NCI-H2029 treated with DMSO at 0.1 percent for 48 hours (cell line): ENCODE data around the gene NDC1.
"Not testable (repeated sequence)": the region's sequence is repeated elsewhere in the genome, so short reads cannot be mapped to it uniquely, and the experiment has no call there.

ENCODE experiments used
- DNase-seq: peaks from one replicate; lab custom pipeline; 2025; lab: John Stamatoyannopoulos, UW

NDC1 gene, protein sequence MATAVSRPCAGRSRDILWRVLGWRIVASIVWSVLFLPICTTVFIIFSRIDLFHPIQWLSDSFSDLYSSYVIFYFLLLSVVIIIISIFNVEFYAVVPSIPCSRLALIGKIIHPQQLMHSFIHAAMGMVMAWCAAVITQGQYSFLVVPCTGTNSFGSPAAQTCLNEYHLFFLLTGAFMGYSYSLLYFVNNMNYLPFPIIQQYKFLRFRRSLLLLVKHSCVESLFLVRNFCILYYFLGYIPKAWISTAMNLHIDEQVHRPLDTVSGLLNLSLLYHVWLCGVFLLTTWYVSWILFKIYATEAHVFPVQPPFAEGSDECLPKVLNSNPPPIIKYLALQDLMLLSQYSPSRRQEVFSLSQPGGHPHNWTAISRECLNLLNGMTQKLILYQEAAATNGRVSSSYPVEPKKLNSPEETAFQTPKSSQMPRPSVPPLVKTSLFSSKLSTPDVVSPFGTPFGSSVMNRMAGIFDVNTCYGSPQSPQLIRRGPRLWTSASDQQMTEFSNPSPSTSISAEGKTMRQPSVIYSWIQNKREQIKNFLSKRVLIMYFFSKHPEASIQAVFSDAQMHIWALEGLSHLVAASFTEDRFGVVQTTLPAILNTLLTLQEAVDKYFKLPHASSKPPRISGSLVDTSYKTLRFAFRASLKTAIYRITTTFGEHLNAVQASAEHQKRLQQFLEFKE

DNA sequence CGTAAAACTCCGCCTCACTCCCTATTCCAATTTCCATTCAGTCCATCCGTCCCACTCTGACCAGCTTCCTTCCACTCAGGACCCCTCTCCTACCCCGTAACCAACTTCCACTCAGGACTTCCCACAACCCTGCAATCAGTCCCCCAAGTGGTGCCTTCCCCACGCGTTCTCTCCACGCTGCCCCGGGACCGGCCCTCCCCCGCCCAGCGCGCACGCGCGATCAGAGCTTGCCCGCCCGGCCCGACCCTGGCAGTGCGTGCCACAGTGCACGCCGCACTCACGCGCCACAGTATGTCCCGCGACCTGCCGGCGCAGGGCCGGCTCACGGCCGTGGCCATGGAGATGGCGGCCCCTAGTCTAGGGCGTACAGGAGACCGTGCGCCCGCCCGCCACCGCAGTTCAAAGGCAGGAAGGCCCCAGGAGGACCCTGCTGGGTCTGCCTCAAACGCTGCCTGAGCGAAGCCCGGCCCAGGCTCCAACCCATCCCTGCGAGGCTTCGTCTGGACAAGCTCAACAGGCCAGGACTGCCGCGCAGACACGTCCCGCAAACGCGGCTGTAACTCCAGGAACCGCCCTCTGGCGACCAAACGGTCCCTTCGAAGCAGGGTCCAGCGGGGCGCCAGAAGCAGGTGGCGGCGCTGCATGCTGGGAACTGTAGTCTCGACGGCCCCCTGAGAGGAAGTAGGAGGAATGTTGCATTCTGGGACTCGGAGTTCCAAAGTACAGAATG lies at the start of gene NDC1:
Gene NDC1, minus strand, starts transcription at position 373 of the 730 bp plus-strand sequence. Its CDS starts 35 bp downstream, at position 338.
- DNase-seq = peak; percentile 99

GRCh38 chr1:53883600-53883999 lies 45.5 kb upstream of the NDC1 start:
- not testable (repeated sequence) for DNase-seq

GRCh38 chr1:53881853-53882252 lies 43.8 kb upstream of the NDC1 start:
- not testable (repeated sequence) for DNase-seq

DNA sequence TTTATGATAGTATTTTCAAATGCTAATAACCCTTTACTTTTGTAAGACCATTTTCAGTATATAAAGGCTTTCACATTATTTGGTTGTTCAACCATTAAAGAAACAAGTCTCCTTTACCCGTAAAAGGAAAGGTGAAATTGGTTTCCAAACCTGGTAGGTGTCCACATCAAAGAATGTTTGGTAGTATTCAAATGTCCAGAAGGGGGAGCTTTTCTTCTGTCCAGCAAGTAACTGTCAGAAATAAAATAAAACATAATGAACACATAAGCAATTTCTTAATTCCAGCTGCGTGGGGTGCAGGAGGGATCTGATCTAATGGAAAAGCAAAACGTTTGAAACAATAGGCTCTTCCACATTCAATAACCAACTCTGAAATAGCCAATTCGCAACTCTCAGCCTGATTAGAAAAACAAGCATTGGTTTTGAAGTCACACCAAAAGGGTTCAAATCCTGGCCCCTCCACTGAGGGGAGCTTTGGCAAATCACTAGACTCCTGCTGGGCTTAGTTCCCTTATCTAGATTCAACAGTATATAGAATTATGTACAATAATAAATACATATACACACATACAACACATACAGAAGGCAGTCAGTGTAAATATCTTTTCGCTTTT lies 40.5 kb upstream of the NDC1 start:
- DNase-seq = peak; percentile 76

- not testable (repeated sequence) for DNase-seq
Observed at GRCh38 chr1:53875150-53875549, 37.1 kb upstream of the NDC1 start.

- no peak for DNase-seq
Observed at GRCh38 chr1:53871773-53872484, 33.8 kb upstream of the NDC1 start.

- DNase-seq = no peak
Observed at GRCh38 chr1:53871221-53871620, 33.1 kb upstream of the NDC1 start.

- DNase-seq = no peak
Observed at GRCh38 chr1:53869454-53870117, 31.5 kb upstream of the NDC1 start.

DNA sequence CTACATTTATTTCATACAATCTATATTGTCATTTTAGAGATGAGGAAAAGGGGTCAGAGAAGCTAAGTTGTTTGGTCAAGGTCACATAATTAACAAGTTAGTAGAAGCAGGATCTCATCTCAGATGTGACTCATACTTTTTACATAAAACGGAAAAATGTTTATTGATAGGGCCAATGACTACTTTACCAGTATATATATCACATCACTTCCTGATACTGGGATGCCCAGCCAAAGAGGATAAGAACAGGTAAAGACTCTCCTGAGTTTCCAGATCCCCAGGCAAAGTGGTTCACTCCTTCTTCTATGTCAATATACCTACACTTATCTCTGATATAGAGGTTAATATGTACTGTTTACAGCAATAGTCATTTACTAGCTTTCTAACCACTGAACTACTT lies 30.5 kb upstream of the NDC1 start:
- DNase-seq = no peak

DNA sequence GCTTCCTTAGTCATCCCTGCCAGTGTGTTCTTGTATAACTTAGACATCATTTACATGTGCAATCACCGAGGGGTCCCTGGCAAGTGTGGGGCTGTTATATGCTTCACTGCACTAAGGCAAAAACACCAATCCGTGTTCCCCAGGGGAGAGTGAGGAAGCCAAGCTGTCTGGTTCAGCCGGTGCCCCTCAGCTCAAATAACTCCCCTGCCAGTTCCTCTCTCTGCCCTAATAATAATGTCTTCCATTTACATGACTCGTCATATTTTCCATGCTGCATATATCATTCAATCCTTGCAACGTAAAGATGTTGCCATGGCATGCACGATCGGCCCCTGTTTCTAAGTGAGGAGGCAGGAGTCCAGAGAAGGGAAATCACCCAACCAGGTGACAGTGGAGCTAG lies 24.4 kb upstream of the NDC1 start:
- no peak for DNase-seq

DNA sequence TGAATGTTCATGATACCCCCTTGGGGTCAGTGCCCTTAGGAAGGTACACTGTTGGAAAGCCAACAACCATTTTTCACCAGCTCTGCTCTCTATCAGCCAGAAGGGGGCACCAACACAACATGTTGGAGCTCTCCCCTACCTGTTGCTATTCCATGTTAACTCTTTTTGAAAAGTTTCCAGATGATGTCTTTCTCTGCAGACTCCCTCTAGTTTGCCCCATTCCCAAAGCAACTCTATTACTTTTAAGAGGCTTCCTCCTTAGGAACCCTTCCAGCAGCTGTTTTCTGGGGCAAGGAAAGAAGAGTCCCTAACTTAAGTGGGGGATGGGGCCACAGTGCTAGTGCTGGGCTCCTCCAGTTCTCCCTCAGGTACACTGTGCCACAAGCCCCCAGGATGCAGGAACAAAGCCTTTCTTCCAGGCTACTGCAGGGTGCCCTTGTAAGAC lies 22.9 kb upstream of the NDC1 start:
- DNase-seq = peak; percentile 70

- no peak for DNase-seq
Observed at GRCh38 chr1:53851571-53852285, 13.6 kb upstream of the NDC1 start.

DNA sequence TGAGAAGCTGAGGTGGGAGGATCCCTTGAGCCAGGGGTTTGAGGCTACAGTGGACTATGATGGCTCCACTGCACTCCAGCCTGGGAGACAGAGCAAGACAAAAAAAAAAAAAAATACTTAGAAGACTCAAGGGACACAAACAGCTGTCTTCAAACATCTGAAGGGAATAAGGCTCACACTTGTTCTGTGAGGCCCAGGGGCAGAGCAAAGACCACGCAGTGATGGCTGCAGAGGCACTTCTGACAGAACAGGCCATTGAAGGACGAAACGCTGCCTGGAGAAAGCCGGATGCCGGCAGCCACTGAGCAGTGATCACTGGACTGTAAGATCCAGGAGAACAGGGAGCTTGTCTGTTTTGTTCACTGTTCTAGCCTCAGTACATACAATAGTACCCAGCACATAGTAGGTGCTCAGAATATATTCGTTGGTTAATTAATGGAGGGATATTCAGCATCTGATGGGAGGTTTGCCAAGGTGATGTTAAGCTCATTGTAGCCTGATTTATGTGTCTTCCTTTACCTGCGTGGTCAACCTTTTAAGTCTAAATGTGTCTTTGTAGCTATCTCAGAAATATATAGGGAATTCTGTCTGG lies 12.1 kb upstream of the NDC1 start:
- no peak for DNase-seq

DNA sequence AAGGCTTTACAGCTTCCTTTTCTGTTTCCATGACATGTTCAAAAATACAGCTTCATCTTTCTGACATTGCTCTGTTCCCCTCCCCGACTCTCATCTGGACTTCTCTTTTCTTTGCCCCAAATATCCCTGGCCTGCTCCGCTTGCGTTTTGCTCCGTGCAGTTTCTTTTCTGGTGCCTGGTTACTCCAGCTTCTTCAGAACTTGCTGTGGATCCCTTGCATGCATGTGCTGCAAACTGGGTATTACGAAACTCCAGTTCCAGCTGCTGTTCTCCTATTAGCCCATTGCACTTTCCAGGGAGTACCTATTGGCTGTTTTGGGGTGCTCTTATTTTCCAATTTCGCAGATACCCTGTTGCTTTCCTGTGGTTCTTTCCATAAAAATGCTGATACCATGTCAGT lies 9.9 kb upstream of the NDC1 start:
- no peak for DNase-seq

- DNase-seq = no peak
Observed at GRCh38 chr1:53842347-53842746, 4.3 kb upstream of the NDC1 start.

GRCh38 chr1:53838654-53838974 lies 518 bp upstream of the NDC1 start:
- DNase-seq = no peak

GRCh38 chr1:53837646-53837923 lies 511 bp downstream of the NDC1 start:
- peak; percentile 64 for DNase-seq

- DNase-seq = no peak
Observed at GRCh38 chr1:53835491-53835890, 2.6 kb downstream of the NDC1 start.

DNA sequence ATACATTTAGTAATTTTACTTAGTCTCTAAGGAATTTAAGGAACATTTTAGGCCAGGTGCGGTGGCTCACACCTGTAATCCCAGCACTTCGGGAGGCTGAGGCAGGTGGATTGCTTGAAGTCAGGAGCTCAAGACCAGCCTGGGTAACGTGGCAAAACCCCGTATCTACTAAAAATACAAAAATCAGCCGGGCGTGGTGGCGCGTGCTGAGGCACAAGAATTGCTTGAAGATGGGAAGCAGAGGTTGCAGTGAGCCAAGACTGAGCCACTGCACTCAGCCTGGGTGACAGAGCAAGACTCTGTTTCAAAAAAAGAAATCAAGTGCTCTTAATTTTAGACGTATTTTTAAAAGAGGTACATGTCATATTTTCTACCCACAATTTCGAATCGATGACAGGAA lies 3.3 kb downstream of the NDC1 start:
- no peak for DNase-seq

GRCh38 chr1:53833393-53833792 lies 4.7 kb downstream of the NDC1 start:
- no peak for DNase-seq
